DND-41 (cell line): Measurements from ENCODE around the gene LPAR1.

ENCODE experiments used
- ATAC-seq: fragments of 200-7000 bp; cut with Tn5 transposase; 3 replicates; pipeline ENCODE4 v1.9.1; 2021; ENCODE audit warnings: low read depth; ENCODE audit not compliant: insufficient read depth
- DNase-seq: peaks from one replicate; pipeline ENCODE4 v3.0.0-alpha.2; 2020
- H2AFZ ChIP-seq: 2 replicates; pipeline ENCODE4 v1.6.0; 2012; ENCODE audit warnings: low read depth, low read length
- H3K27ac ChIP-seq: 2 replicates; pipeline ENCODE4 v1.5.1; 2012; ENCODE audit warnings: low read length, inconsistent platforms
- H3K27me3 ChIP-seq: fragments of 200-600 bp; sonication (generic); 2 replicates; pipeline ENCODE4 v1.6.0; 2012; ENCODE audit warnings: low read length, mild to moderate bottlenecking, inconsistent platforms; ENCODE audit not compliant: insufficient read depth, poor library complexity
- H3K36me3 ChIP-seq: 2 replicates; pipeline ENCODE4 v1.5.1; 2012; ENCODE audit warnings: low read length, inconsistent platforms; ENCODE audit not compliant: insufficient read depth
- H3K4me1 ChIP-seq: 2 replicates; pipeline ENCODE4 v1.5.1; 2012; ENCODE audit warnings: mild to moderate bottlenecking, low read length; ENCODE audit not compliant: insufficient read depth
- H3K4me2 ChIP-seq: 2 replicates; pipeline ENCODE4 v1.6.0; 2012; ENCODE audit warnings: mild to moderate bottlenecking, moderate library complexity, low read length, inconsistent platforms; ENCODE audit not compliant: insufficient read depth
- H3K4me3 ChIP-seq, 2 experiments: fragments of 200-600 bp in 1 of 2; shearing (Covaris generic) in 1 of 2; 2 replicates each; pipeline ENCODE4 v1.5.1; 2012 to 2016; ENCODE audit warnings: inconsistent platforms in 2 of 2, low read length in 2 of 2, mild to moderate bottlenecking in 2 of 2, low read depth in 1 of 2, moderate library complexity in 1 of 2
- H3K79me2 ChIP-seq: 2 replicates; pipeline ENCODE4 v1.6.0; 2012; ENCODE audit warnings: low read length, inconsistent platforms; ENCODE audit not compliant: insufficient read depth
- H3K9ac ChIP-seq: 2 replicates; pipeline ENCODE4 v1.6.0; 2012; ENCODE audit warnings: low read depth, mild to moderate bottlenecking, inconsistent platforms, low read length, moderate library complexity
- H3K9me3 ChIP-seq: 2 replicates; pipeline ENCODE4 v1.5.1; 2012; ENCODE audit warnings: low read length, moderate library complexity, mild to moderate bottlenecking, inconsistent platforms; ENCODE audit not compliant: insufficient read depth, severe bottlenecking
- H4K20me1 ChIP-seq: 2 replicates; pipeline ENCODE4 v1.6.0; 2012; ENCODE audit warnings: low read length; ENCODE audit not compliant: insufficient read depth
- CTCF ChIP-seq: IDR thresholded peaks from 2 replicates; pipeline ENCODE4 v1.5.1; 2012; ENCODE audit warnings: borderline replicate concordance, low read length, moderate library complexity, mild to moderate bottlenecking; ENCODE audit not compliant: poor library complexity, severe bottlenecking; ENCODE audit errors: extremely low read depth
- EZH2 ChIP-seq: IDR thresholded peaks from 3 replicates; pipeline ENCODE4 v1.6.1; 2012; ENCODE audit warnings: borderline replicate concordance, low read depth, mild to moderate bottlenecking, moderate library complexity, low read length, inconsistent platforms; ENCODE audit not compliant: severe bottlenecking

LPAR1 gene

DNA sequence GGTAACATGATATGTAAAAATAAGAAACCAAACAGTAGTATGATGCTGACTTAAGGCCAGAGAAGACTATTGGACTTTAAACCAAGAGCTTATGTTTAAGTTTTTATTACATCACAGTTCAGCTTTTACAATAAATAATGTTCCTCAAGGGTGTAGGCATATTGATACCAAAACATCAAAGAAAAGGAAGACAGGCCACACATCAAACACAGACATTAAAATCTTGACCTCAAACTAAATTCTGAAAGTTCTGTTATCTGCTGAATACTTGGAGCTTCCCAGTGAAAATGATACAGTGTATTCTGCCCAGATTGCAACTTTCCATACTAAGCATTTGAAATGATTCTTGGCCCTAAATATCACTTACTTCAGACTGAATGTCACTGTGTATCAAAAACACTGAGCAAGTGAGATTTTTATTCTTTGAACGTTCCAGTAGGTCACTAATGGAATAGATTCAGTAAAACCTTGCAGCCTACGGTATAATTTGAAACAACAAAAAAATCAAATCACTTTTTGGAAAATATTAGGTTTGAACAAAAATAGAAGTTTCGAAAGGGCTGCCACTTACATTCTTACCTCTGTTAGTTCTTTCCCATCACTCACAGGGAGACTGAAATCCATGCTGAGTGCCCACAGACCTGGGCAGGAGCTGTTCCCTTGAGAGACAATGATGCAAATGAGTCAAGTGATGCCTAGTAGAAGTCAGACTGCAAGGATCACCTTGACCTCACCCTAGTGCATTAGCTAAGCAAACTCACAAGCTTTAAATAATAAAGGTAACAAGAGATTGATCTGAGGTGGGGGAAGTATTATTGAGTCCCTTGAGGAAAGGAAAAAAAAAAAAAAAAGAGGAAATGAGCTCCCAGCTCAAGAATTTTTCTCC lies 2.5 kb downstream of the LPAR1 start:
- ATAC-seq (no peak), DNase-seq (no peak)
- Histone ChIP-seq H3K4me2 (no peak overlapping the region), H3K9me3 (no peaks in the 10 kb centered on the region), H3K9ac (no peak overlapping the region), H3K36me3 (no peaks in the 10 kb centered on the region), H3K4me3 (no peak overlapping the region), H2AFZ (no peak overlapping the region), H3K4me1 (no peaks in the 10 kb centered on the region), H3K27ac (no peak overlapping the region), H4K20me1 (no peaks in the 10 kb centered on the region), H3K27me3 (no peaks in the 10 kb centered on the region), H3K79me2 (no peaks in the 10 kb centered on the region)
- no peak for TF ChIP-seq EZH2
- no peak for TF ChIP-seq CTCF

DNA sequence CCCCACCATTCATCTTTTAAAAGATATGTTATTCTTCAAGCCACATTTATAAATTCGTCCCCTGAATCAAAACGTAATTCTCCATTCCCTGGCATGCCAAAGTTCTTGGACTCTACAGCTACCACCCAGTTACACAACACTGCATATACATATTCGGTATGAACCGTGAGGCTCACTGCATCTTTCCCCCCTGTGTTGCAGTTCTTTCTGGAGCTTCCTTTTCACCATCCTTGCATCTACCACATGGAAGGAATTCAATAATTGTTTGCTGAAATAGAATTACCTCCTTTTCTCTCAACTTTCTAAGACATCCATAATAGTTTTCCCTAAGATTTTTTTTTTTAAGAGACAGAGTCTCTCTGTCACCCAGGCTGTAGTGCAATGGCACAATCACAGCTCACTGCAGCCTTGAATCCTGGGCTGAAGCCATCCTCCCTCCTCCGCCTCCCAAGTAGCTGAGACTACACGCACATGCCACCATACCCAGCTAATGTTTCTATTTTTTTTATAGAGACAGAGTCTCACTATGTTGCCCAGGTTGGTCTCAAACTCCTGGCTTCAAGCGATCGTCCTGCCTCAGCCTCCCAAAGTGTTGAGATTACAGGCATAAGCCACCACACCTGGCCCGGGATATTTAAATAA lies 3.3 kb downstream of the LPAR1 start:
- Histone ChIP-seq H3K36me3 (no peaks in the 10 kb centered on the region), H3K9ac (no peak overlapping the region), H3K79me2 (no peaks in the 10 kb centered on the region), H3K27me3 (no peaks in the 10 kb centered on the region), H3K4me1 (no peaks in the 10 kb centered on the region), H4K20me1 (no peaks in the 10 kb centered on the region), H3K27ac (no peak overlapping the region), H3K4me2 (no peak overlapping the region), H2AFZ (no peak overlapping the region), H3K4me3 (no peak overlapping the region), H3K9me3 (no peaks in the 10 kb centered on the region)
- no peak for TF ChIP-seq CTCF
- TF ChIP-seq EZH2: no peak
- ATAC-seq (no peak), DNase-seq (no peak)

DNA sequence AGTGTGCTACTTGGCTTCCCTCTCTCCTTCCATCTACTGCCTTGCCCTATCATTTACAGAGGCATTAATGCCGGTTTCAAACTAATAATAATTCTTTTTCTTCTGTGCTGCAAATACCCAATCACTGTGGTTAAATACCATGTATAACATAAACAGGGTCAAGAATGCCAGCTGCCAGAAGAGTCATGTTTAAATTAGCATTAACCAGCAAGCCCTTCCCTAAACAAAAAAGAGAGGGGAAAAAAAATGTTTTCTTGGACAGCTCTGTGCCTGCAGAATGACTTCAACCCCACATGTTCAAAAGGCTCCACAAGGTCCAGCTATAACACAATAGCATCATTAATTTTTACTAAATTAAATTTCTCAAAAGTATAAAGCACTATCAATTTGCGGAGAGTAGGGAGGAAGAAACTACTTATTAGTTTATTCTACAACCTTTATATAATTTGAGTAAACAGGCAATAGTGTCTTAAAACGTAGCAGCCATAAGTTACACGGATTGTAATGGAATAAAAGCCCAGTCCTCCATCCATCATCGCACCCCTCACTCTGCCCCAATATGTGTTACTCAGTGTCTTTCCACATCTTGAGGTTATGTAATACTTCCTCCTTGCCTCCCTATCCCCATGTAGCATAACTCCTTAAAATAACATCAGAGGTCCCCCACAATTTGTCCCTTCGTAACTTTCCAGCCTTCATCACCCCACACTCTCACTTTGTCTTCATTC lies 3.9 kb downstream of the LPAR1 start:
- Histone ChIP-seq H3K4me3 (no peak overlapping the region), H3K27me3 (no peaks in the 10 kb centered on the region), H3K79me2 (no peaks in the 10 kb centered on the region), H3K4me1 (peaks cover 2% of the 10 kb centered on the region), H3K9ac (no peak overlapping the region), H3K9me3 (no peaks in the 10 kb centered on the region), H3K36me3 (no peaks in the 10 kb centered on the region), H3K4me2 (no peak overlapping the region), H3K27ac (no peak overlapping the region), H2AFZ (no peak overlapping the region), H4K20me1 (no peaks in the 10 kb centered on the region)
- no peak for TF ChIP-seq CTCF
- no peak for TF ChIP-seq EZH2
- ATAC-seq (no peak), DNase-seq (no peak)
